ENCODE measurements around the gene TM4SF5. TPM values are rescaled to one million over a fixed set of nuclear protein-coding genes. Genes with fewer than 3 reads are reported as not detected.

Gene TM4SF5
- total and polyA plus RNA-seq, 10 of the 15 experiments (the other 5 are each of a cell fraction or from before 2014, with no cell fraction given) = 0.40 TPM; not detected in 9

DNA sequence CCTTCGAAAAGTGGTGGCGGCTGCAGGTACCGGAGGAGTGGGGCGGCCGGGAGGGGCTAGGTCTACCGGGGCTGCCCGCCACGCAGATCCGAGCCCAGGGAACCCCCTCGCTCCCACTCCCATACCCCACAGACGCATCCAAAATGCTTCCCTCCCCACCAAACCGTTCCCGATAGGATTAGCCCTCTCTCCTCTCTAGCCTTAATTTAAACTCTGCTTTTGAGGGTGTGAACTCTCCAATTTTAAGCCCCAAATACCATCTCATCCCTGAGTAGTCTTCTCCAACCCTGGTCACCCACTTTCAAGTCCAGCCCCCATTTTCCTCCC lies 31.7 kb upstream of the TM4SF5 start:
- Histone ChIP-seq H3K4me2 (ENCODE audit: control insufficient read depth, insufficient read depth) (peak overlapping the region; percentile 95), H3K4me1 (ENCODE audit: control insufficient read depth, insufficient read depth, low read length) (peaks cover 3% of the 10 kb centered on the region; the same call in 1 of the 2 replicates), H3K36me3 (ENCODE audit: control insufficient read depth in 2 of 2, insufficient read depth in 2 of 2, low read length in 1 of 2) (no peaks in the 10 kb centered on the region), H3K79me2 (ENCODE audit: control insufficient read depth, insufficient read depth, low read length) (no peaks in the 10 kb centered on the region), H3K4me3 (peak overlapping the region; percentile 72), H3K27me3 (replicated peaks in 1 of 2; ENCODE audit: control insufficient read depth in 2 of 2, insufficient read depth in 2 of 2, low read length in 1 of 2) (peaks cover 10 to 15% of the 10 kb centered on the region in 2 experiments), H3K27ac (ENCODE audit: control insufficient read depth, insufficient read depth) (no peak overlapping the region), H3K9ac (ENCODE audit: control insufficient read depth, insufficient read depth, low read length) (no peak overlapping the region; the same call in 1 of the 2 replicates), H4K20me1 (ENCODE audit: control insufficient read depth, insufficient read depth) (no peaks in the 10 kb centered on the region), H2AFZ (ENCODE audit: control insufficient read depth, low read depth, low read length) (peak overlapping the region; percentile 62; the same call in 1 of the 2 replicates), H3K9me3 (replicated peaks; ENCODE audit: control insufficient read depth, insufficient read depth, low read length) (no peaks in the 10 kb centered on the region)
- RAD21 ChIA-PET (ENCODE audit: unreplicated experiment) = no interaction called here
- TF ChIP-seq MXI1 (IDR thresholded peaks at IDR 0.05; ENCODE audit: low read depth, low read length) = no peak
- no peak for TF ChIP-seq POLR2AphosphoS2 (IDR thresholded peaks at IDR 0.05; ENCODE audit: low read depth, low read length)
- no peak for TF ChIP-seq NFXL1 (IDR thresholded peaks at IDR 0.05; ENCODE audit: borderline replicate concordance)
- TF ChIP-seq, protein P1, sequence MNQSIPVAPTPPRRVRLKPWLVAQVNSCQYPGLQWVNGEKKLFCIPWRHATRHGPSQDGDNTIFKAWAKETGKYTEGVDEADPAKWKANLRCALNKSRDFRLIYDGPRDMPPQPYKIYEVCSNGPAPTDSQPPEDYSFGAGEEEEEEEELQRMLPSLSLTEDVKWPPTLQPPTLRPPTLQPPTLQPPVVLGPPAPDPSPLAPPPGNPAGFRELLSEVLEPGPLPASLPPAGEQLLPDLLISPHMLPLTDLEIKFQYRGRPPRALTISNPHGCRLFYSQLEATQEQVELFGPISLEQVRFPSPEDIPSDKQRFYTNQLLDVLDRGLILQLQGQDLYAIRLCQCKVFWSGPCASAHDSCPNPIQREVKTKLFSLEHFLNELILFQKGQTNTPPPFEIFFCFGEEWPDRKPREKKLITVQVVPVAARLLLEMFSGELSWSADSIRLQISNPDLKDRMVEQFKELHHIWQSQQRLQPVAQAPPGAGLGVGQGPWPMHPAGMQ (IDR thresholded peaks at IDR 0.05; ENCODE audit: borderline replicate concordance) = no peak
- TF ChIP-seq, protein P2, sequence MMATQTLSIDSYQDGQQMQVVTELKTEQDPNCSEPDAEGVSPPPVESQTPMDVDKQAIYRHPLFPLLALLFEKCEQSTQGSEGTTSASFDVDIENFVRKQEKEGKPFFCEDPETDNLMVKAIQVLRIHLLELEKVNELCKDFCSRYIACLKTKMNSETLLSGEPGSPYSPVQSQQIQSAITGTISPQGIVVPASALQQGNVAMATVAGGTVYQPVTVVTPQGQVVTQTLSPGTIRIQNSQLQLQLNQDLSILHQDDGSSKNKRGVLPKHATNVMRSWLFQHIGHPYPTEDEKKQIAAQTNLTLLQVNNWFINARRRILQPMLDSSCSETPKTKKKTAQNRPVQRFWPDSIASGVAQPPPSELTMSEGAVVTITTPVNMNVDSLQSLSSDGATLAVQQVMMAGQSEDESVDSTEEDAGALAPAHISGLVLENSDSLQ (IDR thresholded peaks at IDR 0.05) = no peak
- TF ChIP-seq SMAD5 (IDR thresholded peaks at IDR 0.05; ENCODE audit: low read depth) = no peak
- TF ChIP-seq, protein P3, sequence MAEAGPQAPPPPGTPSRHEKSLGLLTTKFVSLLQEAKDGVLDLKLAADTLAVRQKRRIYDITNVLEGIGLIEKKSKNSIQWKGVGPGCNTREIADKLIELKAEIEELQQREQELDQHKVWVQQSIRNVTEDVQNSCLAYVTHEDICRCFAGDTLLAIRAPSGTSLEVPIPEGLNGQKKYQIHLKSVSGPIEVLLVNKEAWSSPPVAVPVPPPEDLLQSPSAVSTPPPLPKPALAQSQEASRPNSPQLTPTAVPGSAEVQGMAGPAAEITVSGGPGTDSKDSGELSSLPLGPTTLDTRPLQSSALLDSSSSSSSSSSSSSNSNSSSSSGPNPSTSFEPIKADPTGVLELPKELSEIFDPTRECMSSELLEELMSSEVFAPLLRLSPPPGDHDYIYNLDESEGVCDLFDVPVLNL (IDR thresholded peaks at IDR 0.05; ENCODE audit: low read depth, low read length) = no peak
- no peak for TF ChIP-seq TCF3 (IDR thresholded peaks at IDR 0.05; ENCODE audit: borderline replicate concordance, insufficient read depth, low read depth, low read length)
- no peak for TF ChIP-seq NFYA (IDR thresholded peaks at IDR 0.05; ENCODE audit: borderline replicate concordance, low read depth, low read length)
- SMC1A ChIA-PET (ENCODE audit: uncharacterized antibody, unreplicated experiment) = no interaction called here
- BruUV-seq (replicated peaks) = no TSS peak
- DNase-seq (ENCODE audit: low read depth, low spot score) (no peak), ATAC-seq (no peak), FAIRE-seq (no peak)
- CTCF ChIA-PET = no interaction called here
- intact Hi-C loops (cut with micrococcal nuclease; ENCODE audit: unreplicated experiment) (no loop called here), in situ Hi-C loops (cut with MboI) (no loop called here)
- POLR2A ChIA-PET = no interaction called here
- WGBS (ENCODE audit: insufficient coverage, insufficient replicate concordance, low lambda C conversion rate, missing lambda C conversion rate) = 2% methylated on average over 10 of the region's 13 CpGs

All from GM12878 (cell line).